Common myeloid progenitor, CD34-positive (primary cell): Measurements from ENCODE around the gene OXTR.

Experiments
- CTCF ChIA-PET: fragments of 350-600 bp; sonication (Branson Sonifier 250); formaldehyde crosslinking; loops from one replicate; lab custom pipeline; 2021; ENCODE audit warnings: antibody characterized with exemption; lab: Charles Lee
- POLR2A ChIA-PET: fragments of 350-600 bp; sonication (Branson Sonifier 250); formaldehyde crosslinking; loops from one replicate; lab custom pipeline; 2021; ENCODE audit warnings: antibody characterized with exemption; lab: Charles Lee
- DNase-seq, 3 donors: peaks; one replicate each; pipeline versions ENCODE4 v3.0.0 to v3.0.0-alpha.2; 2013
- H3K27ac ChIP-seq, 2 experiments: 1 replicate in 1 of 2; 2 replicates in 1 of 2; pipeline ENCODE4 v1.7.0; 2013; ENCODE audit warnings: inconsistent platforms in 2 of 2, low read length in 2 of 2, mild to moderate bottlenecking in 2 of 2, low read depth in 1 of 2, moderate library complexity in 1 of 2; ENCODE audit not compliant: severe bottlenecking in 2 of 2, insufficient read depth in 1 of 2, poor library complexity in 1 of 2
- H3K27me3 ChIP-seq, 5 experiments: replicated peaks in 2 of 5; 1 replicate in 3 of 5; 2 replicates in 2 of 5; pipeline versions ENCODE4 v1.6.1 to v1.7.0; 2013; ENCODE audit warnings: low read length in 4 of 5, mild to moderate bottlenecking in 2 of 5, moderate library complexity in 2 of 5, inconsistent platforms in 1 of 5; ENCODE audit not compliant: insufficient read depth in 5 of 5, control insufficient read depth in 4 of 5
- H3K36me3 ChIP-seq, 4 experiments: 1 replicate in 2 of 4; 2 replicates in 2 of 4; pipeline versions ENCODE4 v1.6.1 to v1.7.0; 2013; ENCODE audit warnings: low read length in 3 of 4, control low read depth in 1 of 4, mild to moderate bottlenecking in 1 of 4; ENCODE audit not compliant: control insufficient read depth in 4 of 4, insufficient read depth in 4 of 4
- H3K4me1 ChIP-seq, 4 experiments: 1 replicate in 3 of 4; 2 replicates in 1 of 4; pipeline versions ENCODE4 v1.6.1 to v1.7.1; 2013; ENCODE audit warnings: low read length in 3 of 4, mild to moderate bottlenecking in 3 of 4, control low read depth in 1 of 4, inconsistent platforms in 1 of 4, moderate library complexity in 1 of 4; ENCODE audit not compliant: control insufficient read depth in 4 of 4, insufficient read depth in 4 of 4; ENCODE audit errors: control extremely low read depth in 1 of 4
- H3K4me3 ChIP-seq, 7 experiments: 1 replicate in 4 of 7; 2 replicates in 3 of 7; pipeline versions ENCODE4 v1.5.1 to v1.7.0; 2013; ENCODE audit warnings: mild to moderate bottlenecking in 7 of 7, low read length in 6 of 7, moderate library complexity in 6 of 7, inconsistent platforms in 2 of 7, low read depth in 2 of 7, control low read depth in 1 of 7; ENCODE audit not compliant: insufficient read depth in 4 of 7, control insufficient read depth in 1 of 7; ENCODE audit errors: extremely low read depth in 1 of 7
- H3K9me3 ChIP-seq, 5 experiments: 1 replicate in 4 of 5; 2 replicates in 1 of 5; pipeline versions ENCODE4 v1.6.1 to v1.7.1; 2013; ENCODE audit warnings: low read length in 4 of 5, mild to moderate bottlenecking in 2 of 5, inconsistent platforms in 1 of 5, low read depth in 1 of 5, moderate library complexity in 1 of 5; ENCODE audit not compliant: control insufficient read depth in 4 of 5, insufficient read depth in 2 of 5; ENCODE audit errors: control extremely low read depth in 1 of 5
- WGBS: methylation state at CpG from one replicate; pipeline ENCODE4 v1.1.5; 2013; ENCODE audit not compliant: insufficient coverage; 5-methylcytosine and 5-hydroxymethylcytosine counted together

Gene OXTR

GRCh38 chr3:8756671-8757070 is 12.7 kb downstream of the OXTR start:
- no peak for DNase-seq
- H3K4me1 ChIP-seq = no peaks in the 10 kb centered on the region
- CTCF ChIA-PET = no interaction called here
- no peaks in the 10 kb centered on the region for H3K9me3 ChIP-seq
- POLR2A ChIA-PET = no interaction called here
- no peaks in the 10 kb centered on the region for H3K36me3 ChIP-seq
- H3K27ac ChIP-seq = no peak overlapping the region
- no peak overlapping the region for H3K4me3 ChIP-seq
- 89% methylated on average over 7 of the region's 7 CpGs for WGBS
- H3K27me3 ChIP-seq = no peaks in the 10 kb centered on the region

GRCh38 chr3:8755564-8756237 is 13.7 kb downstream of the OXTR start:
- H3K9me3 ChIP-seq = no peaks in the 10 kb centered on the region
- H3K36me3 ChIP-seq = no peaks in the 10 kb centered on the region
- no peaks in the 10 kb centered on the region for H3K4me1 ChIP-seq
- no peak overlapping the region for H3K4me3 ChIP-seq
- POLR2A ChIA-PET = no interaction called here
- no peaks in the 10 kb centered on the region for H3K27me3 ChIP-seq
- no peak overlapping the region for H3K27ac ChIP-seq
- CTCF ChIA-PET = no interaction called here
- DNase-seq = no peak
- WGBS = 88% methylated on average over 4 of the region's 6 CpGs

GRCh38 chr3:8755097-8755496 is 14.3 kb downstream of the OXTR start:
- no peak overlapping the region for H3K27ac ChIP-seq
- no peaks in the 10 kb centered on the region for H3K36me3 ChIP-seq
- CTCF ChIA-PET = no interaction called here
- POLR2A ChIA-PET = no interaction called here
- H3K9me3 ChIP-seq = no peaks in the 10 kb centered on the region
- H3K4me1 ChIP-seq = no peaks in the 10 kb centered on the region
- H3K4me3 ChIP-seq = no peak overlapping the region
- no peaks in the 10 kb centered on the region for H3K27me3 ChIP-seq
- WGBS = no CpG with 5 or more reads among the region's 3 CpGs
- DNase-seq = no peak

DNA sequence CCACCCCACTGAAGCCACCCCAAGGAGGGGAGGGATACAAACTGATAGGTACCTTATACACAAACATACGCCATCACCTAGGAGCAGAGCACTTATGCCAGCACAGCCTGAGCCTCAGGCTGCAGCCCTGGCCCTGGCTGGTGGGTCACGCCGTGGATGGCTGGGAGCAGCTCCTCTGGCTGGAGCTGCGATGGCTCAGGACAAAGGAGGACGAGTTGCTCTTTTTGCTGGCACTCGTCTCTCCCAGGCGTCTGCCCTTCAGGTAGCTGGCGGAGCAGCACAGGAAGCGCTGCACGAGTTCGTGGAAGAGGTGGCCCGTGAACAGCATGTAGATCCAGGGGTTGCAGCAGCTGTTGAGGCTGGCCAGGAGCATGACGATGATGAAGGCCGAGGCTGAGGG is 16.6 kb downstream of the OXTR start:
- POLR2A ChIA-PET = no interaction called here
- CTCF ChIA-PET = interaction anchor here (1.0 kb wide), 1 partner anchor 17 kb away, joined by 3 read pairs; the partner anchor contains the start of gene OXTR

DNA sequence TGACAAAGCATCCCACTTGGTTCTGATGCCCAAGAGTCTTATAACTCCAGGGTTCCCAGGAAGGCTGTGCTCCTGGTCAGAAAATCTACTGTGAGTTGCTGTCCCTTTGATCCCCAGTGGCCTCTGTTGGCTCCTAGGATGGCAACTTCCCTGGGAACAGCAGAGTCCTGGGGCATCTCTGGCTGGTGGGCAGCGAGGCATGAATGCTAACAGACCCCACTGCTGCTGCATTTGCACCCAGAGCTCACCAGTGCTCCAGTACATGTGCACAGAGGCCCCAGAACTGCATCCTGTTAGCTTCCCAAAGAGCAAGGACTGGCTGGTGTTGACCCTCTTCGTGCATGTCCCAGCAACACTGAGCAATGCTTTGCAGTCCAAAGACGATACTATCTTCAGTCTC is 20.1 kb downstream of the OXTR start:
- DNase-seq = no peak
- Histone ChIP-seq H3K27ac (no peak overlapping the region), H3K4me1 (no peaks in the 10 kb centered on the region), H3K36me3 (no peaks in the 10 kb centered on the region), H3K9me3 (no peaks in the 10 kb centered on the region), H3K27me3 (peaks cover 0 to 2% (median 0%) of the 10 kb centered on the region in 5 experiments), H3K4me3 (no peak overlapping the region)
- POLR2A ChIA-PET = no interaction called here
- CTCF ChIA-PET = no interaction called here
- WGBS = 96% methylated on average over 3 of the region's 3 CpGs

More for the DNA sequence above, 16.6 kb downstream of the OXTR start:
- Histone ChIP-seq H3K27ac (no peak overlapping the region), H3K4me3 (no peak overlapping the region), H3K27me3 (no peaks in the 10 kb centered on the region), H3K36me3 (no peaks in the 10 kb centered on the region), H3K9me3 (no peaks in the 10 kb centered on the region), H3K4me1 (no peaks in the 10 kb centered on the region)
- DNase-seq = no peak
- WGBS = 88% methylated on average over 12 of the region's 14 CpGs

- Histone ChIP-seq H3K4me3 (no peak overlapping the region), H3K27ac (no peak overlapping the region), H3K36me3 (no peaks in the 10 kb centered on the region), H3K9me3 (no peaks in the 10 kb centered on the region), H3K27me3 (peaks cover 0 to 5% (median 3%) of the 10 kb centered on the region in 5 experiments), H3K4me1 (no peaks in the 10 kb centered on the region)
- CTCF ChIA-PET = no interaction called here
- WGBS = 87% methylated on average over 5 of the region's 7 CpGs
- POLR2A ChIA-PET = no interaction called here
- no peak for DNase-seq
Observed at GRCh38 chr3:8746780-8747345, 22.6 kb downstream of the OXTR start.

DNA sequence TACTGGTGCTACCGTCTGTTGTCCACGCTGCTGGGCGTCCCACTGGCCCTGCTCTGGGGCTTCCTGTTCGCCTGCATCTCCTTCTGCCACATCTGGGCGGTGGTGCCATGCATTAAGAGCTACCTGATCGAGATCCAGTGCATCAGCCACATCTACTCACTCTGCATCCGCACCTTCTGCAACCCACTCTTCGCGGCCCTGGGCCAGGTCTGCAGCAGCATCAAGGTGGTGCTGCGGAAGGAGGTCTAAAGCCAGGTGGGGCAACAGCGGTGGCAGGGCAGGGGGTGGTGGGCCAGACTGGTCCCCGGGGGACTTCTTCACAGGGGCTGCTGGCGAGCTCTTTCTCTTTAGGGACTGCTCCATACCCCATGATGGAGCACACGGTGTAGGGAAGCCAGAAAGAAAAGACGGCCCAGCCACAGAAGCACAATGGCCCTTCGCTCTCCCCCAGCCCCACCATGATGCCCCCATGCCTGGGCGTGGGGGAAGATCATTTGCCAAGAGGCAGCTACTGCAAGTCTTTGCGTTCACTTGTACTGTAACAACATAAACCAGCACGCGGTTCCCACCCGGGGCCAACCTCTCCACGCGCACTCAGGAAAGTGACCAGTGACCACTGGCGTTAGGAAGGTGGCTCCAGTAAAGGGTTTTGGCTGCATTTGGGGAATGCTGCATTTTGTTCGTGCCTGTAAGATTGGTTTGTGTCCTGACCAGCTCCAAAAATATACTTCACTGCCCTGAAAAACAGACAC is 23.6 kb downstream of the OXTR start:
- H3K27ac ChIP-seq = no peak overlapping the region
- ChIA-PET POLR2A (no interaction called here), CTCF (no interaction called here)
- WGBS = 94% methylated on average over 24 of the region's 25 CpGs
- no peaks in the 10 kb centered on the region for H3K4me1 ChIP-seq
- no peaks in the 10 kb centered on the region for H3K36me3 ChIP-seq
- H3K4me3 ChIP-seq = no peak overlapping the region
- peaks cover 0 to 12% (median 8%) of the 10 kb centered on the region in 5 experiments for H3K27me3 ChIP-seq
- no peaks in the 10 kb centered on the region for H3K9me3 ChIP-seq
- DNase-seq = no peak
